Karpas-422 (cell line): ENCODE measurements around the gene ALDH7A1. TPM values are rescaled to one million over a fixed set of nuclear protein-coding genes. Genes with fewer than 3 reads are reported as not detected.

Experiments
- DNase-seq: peaks from one replicate; pipeline ENCODE4 v3.0.0-alpha.2; 2015
- H2AFZ ChIP-seq: fragments of 200-600 bp; sonication (generic); 2 replicates; pipeline ENCODE4 v1.6.1; 2014; ENCODE audit warnings: antibody characterized with exemption, low read length, mixed read lengths
- H3K27ac ChIP-seq: fragments of 200-600 bp; sonication (generic); 2 replicates; pipeline ENCODE4 v1.5.1; 2014; ENCODE audit warnings: mild to moderate bottlenecking, low read length, moderate library complexity
- H3K27me3 ChIP-seq: fragments of 200-600 bp; sonication (generic); 2 replicates; pipeline ENCODE4 v1.6.1; 2014; ENCODE audit warnings: low read length, mixed read lengths
- H3K36me3 ChIP-seq: fragments of 200-600 bp; sonication (generic); 2 replicates; pipeline ENCODE4 v1.6.1; 2014; ENCODE audit warnings: low read length, mixed read lengths; ENCODE audit not compliant: insufficient read depth
- H3K4me1 ChIP-seq: fragments of 200-600 bp; sonication (generic); 2 replicates; pipeline ENCODE4 v1.6.1; 2014; ENCODE audit warnings: mild to moderate bottlenecking, low read length, mixed read lengths
- H3K4me2 ChIP-seq: fragments of 200-600 bp; sonication (generic); 2 replicates; pipeline ENCODE4 v1.6.1; 2014; ENCODE audit warnings: low read length, low read depth, mild to moderate bottlenecking; ENCODE audit not compliant: poor library complexity, severe bottlenecking
- H3K4me3 ChIP-seq: fragments of 200-600 bp; sonication (generic); 2 replicates; pipeline ENCODE4 v1.5.1; 2014; ENCODE audit warnings: mild to moderate bottlenecking, antibody characterized with exemption, low read length, mixed read lengths
- H3K79me2 ChIP-seq: fragments of 200-600 bp; sonication (generic); 2 replicates; pipeline ENCODE4 v1.6.1; 2014; ENCODE audit warnings: mild to moderate bottlenecking, low read length, mixed read lengths
- H3K9ac ChIP-seq: fragments of 200-600 bp; sonication (generic); 2 replicates; pipeline ENCODE4 v1.6.0; 2014; ENCODE audit warnings: low read length
- H3K9me2 ChIP-seq: fragments of 200-600 bp; sonication (generic), shearing (Covaris generic); replicated peaks from 2 replicates; pipeline ENCODE4 v1.6.0; 2014; ENCODE audit warnings: mild to moderate bottlenecking, low read length, moderate library complexity; ENCODE audit not compliant: insufficient read depth
- H3K9me3 ChIP-seq: fragments of 300-700, 200-600 bp; sonication (generic); 2 replicates; pipeline ENCODE4 v1.6.1; 2014; ENCODE audit warnings: low read length, mixed read lengths
- H4K20me1 ChIP-seq: fragments of 200-600 bp; sonication (generic); 2 replicates; pipeline ENCODE4 v1.6.1; 2014; ENCODE audit warnings: mild to moderate bottlenecking, antibody characterized with exemption, low read length, low read depth; ENCODE audit not compliant: insufficient read depth
- small RNA-seq: library from RNA; depleted of rRNA; stranded (forward); fragments of <200 nt; gene quantifications from one replicate; pipeline ENCODE3, GENCODE V24; 2014
- total RNA-seq: library from RNA; depleted of rRNA; stranded (reverse); fragments of >200 nt; shearing (Covaris generic); gene quantifications from 2 replicates; pipeline ENCODE4 v1.2.3, GENCODE V29; 2014; ENCODE audit warnings: low replicate concordance; rRNA removed

ALDH7A1 gene
- total RNA-seq, 1 experiment from 2014 or later, result not detected

DNA sequence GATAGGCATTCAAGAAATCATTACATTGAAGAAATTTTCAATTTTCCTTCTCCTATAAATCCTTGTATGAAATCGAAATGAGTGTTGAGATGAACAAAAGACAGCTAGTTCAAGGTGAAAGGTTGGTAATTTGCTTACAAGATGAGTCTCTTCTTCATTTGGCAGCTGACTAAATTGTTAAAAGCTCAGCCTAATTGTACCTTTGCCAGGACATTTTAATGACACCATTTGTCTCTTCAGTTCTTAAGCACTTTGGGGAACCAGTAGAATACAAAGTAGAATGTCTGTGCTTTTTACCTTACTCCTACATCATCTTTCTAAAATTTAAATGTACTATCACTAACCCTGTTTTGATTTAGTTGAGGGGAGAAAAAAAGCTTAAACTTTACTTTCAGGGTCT lies 112.4 kb downstream of the ALDH7A1 start:
- H3K79me2 ChIP-seq, result no peaks in the 10 kb centered on the region
- H3K4me3 ChIP-seq, result no peak overlapping the region
- no peaks in the 10 kb centered on the region for H3K9me3 ChIP-seq
- no peak overlapping the region for H3K4me2 ChIP-seq
- H2AFZ ChIP-seq, result no peak overlapping the region
- DNase-seq, result no peak
- H3K27me3 ChIP-seq, result no peaks in the 10 kb centered on the region
- no peaks in the 10 kb centered on the region for H4K20me1 ChIP-seq
- no peak overlapping the region for H3K9ac ChIP-seq
- H3K9me2 ChIP-seq, result no peaks in the 10 kb centered on the region
- peaks cover 6% of the 10 kb centered on the region; the same call in 1 of the 2 replicates for H3K36me3 ChIP-seq
- H3K4me1 ChIP-seq, result peaks cover 3% of the 10 kb centered on the region; the same call in 1 of the 2 replicates
- H3K27ac ChIP-seq, result no peak overlapping the region

DNA sequence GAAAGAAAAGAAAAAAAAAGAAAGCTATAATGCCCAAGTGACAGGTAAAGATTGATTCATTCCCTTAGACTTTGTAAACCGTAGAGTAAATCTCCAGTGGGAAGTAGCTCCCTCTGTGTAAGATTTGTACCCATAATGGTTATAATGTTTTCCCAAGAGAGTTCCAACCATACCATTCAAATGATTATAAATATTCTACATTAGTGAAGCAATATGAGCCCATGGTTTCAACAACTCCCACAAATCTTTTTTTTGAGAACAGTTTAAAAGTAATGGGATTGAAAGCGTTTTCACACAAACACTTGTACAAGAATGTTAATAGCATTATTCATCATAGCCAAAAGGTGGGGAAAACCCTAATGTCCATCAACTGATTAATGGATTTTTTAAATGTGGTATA lies 113.8 kb downstream of the ALDH7A1 start:
- no peak for DNase-seq
- Histone ChIP-seq H3K27ac (no peak overlapping the region), H3K27me3 (no peaks in the 10 kb centered on the region), H3K4me1 (peaks cover 3% of the 10 kb centered on the region; the same call in 1 of the 2 replicates), H3K9me2 (no peaks in the 10 kb centered on the region), H3K79me2 (no peaks in the 10 kb centered on the region), H3K4me3 (no peak overlapping the region), H4K20me1 (no peaks in the 10 kb centered on the region), H3K4me2 (no peak overlapping the region), H3K36me3 (no peaks in the 10 kb centered on the region; the same call in 1 of the 2 replicates), H3K9ac (no peak overlapping the region), H2AFZ (no peak overlapping the region), H3K9me3 (no peaks in the 10 kb centered on the region)

Small RNA genes within 50 kb of the gene (small RNA-seq; reads per million reads assigned to genes)
- gene RNU6-290P, result not detected

Other genes with a start within 250 kb of the ALDH7A1 start
- gene GRAMD2B, start 171.8 kb downstream of the ALDH7A1 start, total RNA-seq, result 4.5 and 8.1 TPM in 2 replicates
- gene PHAX, start 5.7 kb upstream of the ALDH7A1 start, total RNA-seq, result 15.2 and 26.1 TPM in 2 replicates
- gene LMNB1, start 181.9 kb upstream of the ALDH7A1 start, total RNA-seq, result 49.8 and 94.5 TPM in 2 replicates